Measurements from ENCODE around the gene BCKDHA. TPM values are rescaled to one million over a fixed set of nuclear protein-coding genes. Genes with fewer than 3 reads are reported as not detected.

The BCKDHA gene
- total and polyA plus RNA-seq, 9 of the 15 experiments (the other 6 are each of a cell fraction or from before 2014, with no cell fraction given): 4.5 to 52.5 (median 14.1) TPM

DNA sequence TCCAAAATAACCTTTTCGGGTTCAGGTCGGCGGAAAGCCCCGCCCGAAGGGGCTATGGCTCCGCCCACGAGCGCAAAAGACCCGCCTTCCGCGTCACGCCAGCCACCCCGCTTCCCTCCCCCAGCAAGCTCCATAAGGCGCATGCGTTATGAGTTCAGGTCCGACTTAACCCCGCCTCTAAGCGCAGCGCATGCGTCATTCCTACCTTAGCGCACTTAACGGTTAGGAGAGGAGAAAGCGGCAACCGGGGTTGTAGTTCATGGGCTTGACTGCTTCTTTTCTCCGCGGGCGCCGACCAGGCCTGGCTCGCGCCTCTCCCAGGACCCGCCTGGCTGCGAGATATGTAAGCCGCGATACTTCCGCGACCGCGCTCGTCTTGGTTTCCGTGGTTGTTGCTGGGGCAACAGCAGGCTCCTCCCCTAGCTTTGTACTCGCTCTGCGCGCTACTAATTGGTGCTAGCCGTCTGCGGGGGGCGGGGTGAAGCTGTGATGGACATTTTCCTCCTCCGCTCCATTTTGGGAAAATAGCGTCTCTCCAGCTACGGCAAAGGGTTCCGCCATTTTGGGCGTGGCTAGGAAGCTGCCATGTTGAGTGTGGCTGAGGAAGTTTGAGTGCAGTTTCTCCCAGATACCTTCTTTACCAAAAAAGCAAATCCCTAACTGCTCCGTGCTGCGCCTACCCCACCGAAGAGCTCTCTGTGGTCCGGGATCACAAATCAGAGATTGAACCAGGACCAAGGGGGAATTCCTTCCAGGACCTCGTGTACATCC lies 33.7 kb upstream of the BCKDHA start, which contains the start of gene B9D2 (continued):
- TF ChIP-seq CTCF (IDR thresholded peaks at IDR 0.05 in 2 of 3, conservative IDR thresholded peaks at IDR 0.05 in 1 of 3; ENCODE audit: insufficient read depth in 2 of 3, low read depth in 1 of 3, low read length in 3 of 3) (peak in 1 of 3 experiments; percentile 6; a peak in 1 of 6 replicates), BMI1 (IDR thresholded peaks at IDR 0.05; ENCODE audit: low read length) (peak; percentile 79), SMAD1 (IDR thresholded peaks at IDR 0.05; ENCODE audit: low read depth, low read length, partially characterized antibody) (no peak), ZNF830 (CRISPR knock-in tag; IDR thresholded peaks at IDR 0.05) (no peak), ID3 (CRISPR knock-in tag; IDR thresholded peaks at IDR 0.05) (no peak), ID3 (tag; IDR thresholded peaks at IDR 0.05) (no peak), SMAD4 (CRISPR knock-in tag; conservative IDR thresholded peaks at IDR 0.05) (peak; percentile 52; the same call in 1 of the 2 replicates), MYNN (IDR thresholded peaks at IDR 0.05) (peak; percentile 91), MYNN (CRISPR knock-in tag; IDR thresholded peaks at IDR 0.05) (no peak), MCM2 (IDR thresholded peaks at IDR 0.05; ENCODE audit: low read depth) (no peak), MXI1 (IDR thresholded peaks at IDR 0.05; ENCODE audit: low read depth, low read length) (peak; percentile 94), SREBF1 (IDR thresholded peaks at IDR 0.05; ENCODE audit: borderline replicate concordance, low read depth, low read length) (peak; percentile 66; the same call in 1 of the 2 replicates), SAFB2 (IDR thresholded peaks at IDR 0.05; ENCODE audit: borderline replicate concordance, low read depth, low read length, severe bottlenecking) (no peak), KAT7 (CRISPR knock-in tag; IDR thresholded peaks at IDR 0.05; ENCODE audit: borderline replicate concordance) (no peak), ZSCAN32 (CRISPR knock-in tag; IDR thresholded peaks at IDR 0.05) (0 out of 2 replicates have a peak, but pooled peaks have one; percentile 33), TARDBP (IDR thresholded peaks at IDR 0.05) (no peak), SRSF3 (IDR thresholded peaks at IDR 0.05; ENCODE audit: insufficient read depth, low read length) (no peak), NKRF (IDR thresholded peaks at IDR 0.05; ENCODE audit: borderline replicate concordance) (no peak), ZNF655 (CRISPR knock-in tag; IDR thresholded peaks at IDR 0.05) (no peak), ARNT (IDR thresholded peaks at IDR 0.05) (no peak; a peak in 1 of 4 replicates)
- TF ChIP-seq, protein P1, sequence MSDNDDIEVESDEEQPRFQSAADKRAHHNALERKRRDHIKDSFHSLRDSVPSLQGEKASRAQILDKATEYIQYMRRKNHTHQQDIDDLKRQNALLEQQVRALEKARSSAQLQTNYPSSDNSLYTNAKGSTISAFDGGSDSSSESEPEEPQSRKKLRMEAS (CRISPR knock-in tag; IDR thresholded peaks at IDR 0.05): no peak; the same call in 1 of the 2 replicates

All from K562 (cell line).